Measurements from ENCODE around the gene SNRNP40.

- TF ChIP-seq CTCF (IDR thresholded peaks at IDR 0.05) (no peak), POLR2A (IDR thresholded peaks at IDR 0.05) (no peak)
Measured at GRCh38 chr1:31272369-31272768, 24.2 kb downstream of the SNRNP40 start.
